Measurements from ENCODE around the gene SLC39A7.

Gene SLC39A7

GRCh38 chr6:33190504-33191107 lies 10.1 kb upstream of the SLC39A7 start:
- no peak for DNase-seq (ENCODE audit: low read depth)

DNA sequence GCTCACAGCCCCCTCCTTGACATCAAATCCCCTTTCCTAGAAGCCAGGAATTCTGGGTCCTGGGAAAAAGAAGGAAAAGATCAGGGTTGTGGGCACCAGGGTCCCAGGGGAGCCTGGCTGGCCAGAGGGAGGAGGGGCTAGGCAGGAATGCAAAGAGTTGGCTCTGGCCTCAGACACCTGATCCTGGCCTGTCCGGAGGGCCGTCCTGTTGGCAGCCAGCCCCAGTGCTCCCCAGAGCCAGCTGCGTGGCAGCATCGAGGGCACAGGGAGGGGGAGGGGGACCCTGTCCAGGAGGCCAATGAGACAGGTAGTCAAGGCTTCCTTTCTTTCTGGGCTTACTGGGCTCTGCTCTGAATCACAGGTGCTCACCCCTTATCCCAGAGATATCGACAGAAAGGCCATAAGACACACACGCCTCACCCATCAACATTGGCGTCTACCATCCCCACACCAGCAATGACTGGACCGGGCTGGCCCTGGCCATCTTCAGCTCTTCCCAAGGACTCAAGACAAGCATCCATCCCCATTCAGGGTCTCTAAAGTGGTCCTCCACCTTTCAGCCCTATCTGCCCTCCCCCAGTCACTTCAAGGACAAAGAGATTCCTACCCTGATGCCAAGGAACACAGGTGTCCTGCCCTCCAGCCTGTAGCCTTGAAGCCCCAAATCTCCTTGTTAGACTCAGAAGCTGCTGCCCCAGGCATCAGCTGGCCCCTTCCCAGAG lies 9.1 kb upstream of the SLC39A7 start:
- DNase-seq (ENCODE audit: low read depth): no peak

DNA sequence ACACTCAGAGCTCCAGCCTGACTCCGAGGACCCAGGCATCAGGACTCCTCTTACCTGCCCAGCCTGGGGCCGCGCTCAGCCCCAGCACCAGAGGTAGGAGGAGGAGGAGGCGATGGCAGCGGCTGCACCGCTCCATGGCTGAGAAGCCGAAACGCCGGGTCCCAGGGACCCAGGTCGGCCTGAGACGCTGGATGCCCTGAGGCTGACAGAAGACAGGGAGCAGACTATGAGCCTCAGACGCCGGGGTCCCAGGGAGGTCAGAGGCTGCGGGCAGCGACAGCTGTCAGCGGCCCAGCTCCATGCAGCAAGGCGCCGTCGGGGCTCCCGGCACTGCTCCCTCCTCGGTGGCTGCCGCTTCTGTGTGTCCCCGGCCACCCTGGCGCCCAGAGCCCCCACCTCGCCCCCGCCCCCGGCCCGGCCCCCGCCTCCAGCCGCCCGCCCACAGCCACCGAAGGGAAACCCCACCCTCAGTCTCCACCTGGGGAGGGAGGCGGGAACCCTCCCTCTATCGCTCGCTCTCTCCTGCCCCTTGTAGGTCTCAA lies 8.5 kb upstream of the SLC39A7 start, which contains the start of gene COL11A2:
TSS of gene COL11A2 (minus strand) at position 363 of the 542 bp plus-strand sequence. CDS start at position 136, 227 bp downstream.
- no peak for DNase-seq (ENCODE audit: low read depth)

GRCh38 chr6:33192671-33193602 lies 7.7 kb upstream of the SLC39A7 start:
- DNase-seq (ENCODE audit: low read depth): no peak

GRCh38 chr6:33193619-33194018 lies 7.0 kb upstream of the SLC39A7 start:
- no peak for DNase-seq (ENCODE audit: low read depth)

DNA sequence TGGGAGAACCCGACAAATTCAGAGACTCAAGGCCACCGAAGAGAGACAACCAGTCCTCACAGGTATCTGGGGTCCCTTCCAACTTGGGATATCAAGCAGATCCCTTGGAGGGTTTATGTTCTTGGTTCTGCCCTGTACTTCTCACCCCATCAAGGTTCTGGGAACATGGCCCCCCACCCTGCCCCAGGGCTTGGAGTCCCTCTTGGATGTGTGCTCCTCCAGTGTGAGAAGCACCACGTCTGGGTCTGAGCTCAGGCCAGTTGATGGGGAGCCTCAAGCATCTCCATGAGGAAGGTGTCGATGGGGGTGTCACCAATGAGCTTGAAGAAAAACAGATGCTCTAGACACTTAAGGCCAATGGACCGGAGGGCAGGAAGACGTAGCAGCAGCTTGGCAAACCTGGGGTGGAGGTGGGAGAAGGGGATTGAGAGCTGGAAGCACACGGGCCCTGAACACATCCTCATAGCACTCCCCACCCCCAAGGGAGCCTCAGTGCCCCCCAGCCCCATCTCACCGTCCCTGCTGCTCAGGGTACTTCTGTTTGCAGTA lies 6.2 kb upstream of the SLC39A7 start:
- DNase-seq (ENCODE audit: low read depth): no peak

DNA sequence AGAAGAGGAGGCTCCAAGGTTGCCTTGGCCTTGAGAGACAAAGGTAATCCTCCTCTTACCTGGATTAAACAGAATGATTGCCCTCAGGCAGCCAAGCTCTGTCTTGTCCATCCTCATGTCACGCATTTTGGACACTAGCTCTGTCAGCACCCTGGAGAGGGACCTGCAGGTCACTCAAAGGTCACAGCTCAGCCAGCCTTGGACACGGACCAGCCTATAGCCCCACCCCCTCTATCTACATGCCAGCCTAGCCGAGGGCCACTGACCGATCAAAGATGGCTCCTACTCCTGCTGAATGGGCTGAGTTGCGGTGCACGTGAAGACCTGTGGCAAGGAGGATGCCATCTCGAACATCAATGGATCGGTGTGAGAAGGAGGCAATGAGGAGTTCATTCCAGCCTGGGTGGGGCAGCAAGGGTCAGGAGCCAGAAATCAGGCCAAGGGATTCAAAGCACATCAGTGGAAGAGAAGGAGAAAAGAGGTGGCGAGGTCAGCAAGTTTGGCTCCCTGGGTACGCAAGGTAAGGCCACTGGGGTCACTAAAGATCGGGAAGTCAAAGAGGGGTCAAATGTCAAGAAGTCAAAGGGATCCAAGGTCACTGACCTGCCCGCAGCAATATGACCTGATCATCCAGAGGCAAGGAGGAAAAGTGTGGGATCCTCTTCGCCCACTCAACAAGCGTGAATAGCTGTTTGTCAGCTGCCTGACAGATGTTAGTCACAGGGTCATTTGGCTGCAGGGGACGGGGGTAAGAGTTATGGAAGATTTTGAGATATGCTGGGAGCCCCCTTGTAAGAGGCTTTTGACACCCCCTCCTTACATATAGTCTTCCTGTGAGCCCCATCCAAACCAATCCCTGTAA lies 5.1 kb upstream of the SLC39A7 start:
- no peak for DNase-seq (ENCODE audit: low read depth)

GRCh38 chr6:33197431-33198048 lies 3.1 kb upstream of the SLC39A7 start:
- DNase-seq (ENCODE audit: low read depth): no peak

DNA sequence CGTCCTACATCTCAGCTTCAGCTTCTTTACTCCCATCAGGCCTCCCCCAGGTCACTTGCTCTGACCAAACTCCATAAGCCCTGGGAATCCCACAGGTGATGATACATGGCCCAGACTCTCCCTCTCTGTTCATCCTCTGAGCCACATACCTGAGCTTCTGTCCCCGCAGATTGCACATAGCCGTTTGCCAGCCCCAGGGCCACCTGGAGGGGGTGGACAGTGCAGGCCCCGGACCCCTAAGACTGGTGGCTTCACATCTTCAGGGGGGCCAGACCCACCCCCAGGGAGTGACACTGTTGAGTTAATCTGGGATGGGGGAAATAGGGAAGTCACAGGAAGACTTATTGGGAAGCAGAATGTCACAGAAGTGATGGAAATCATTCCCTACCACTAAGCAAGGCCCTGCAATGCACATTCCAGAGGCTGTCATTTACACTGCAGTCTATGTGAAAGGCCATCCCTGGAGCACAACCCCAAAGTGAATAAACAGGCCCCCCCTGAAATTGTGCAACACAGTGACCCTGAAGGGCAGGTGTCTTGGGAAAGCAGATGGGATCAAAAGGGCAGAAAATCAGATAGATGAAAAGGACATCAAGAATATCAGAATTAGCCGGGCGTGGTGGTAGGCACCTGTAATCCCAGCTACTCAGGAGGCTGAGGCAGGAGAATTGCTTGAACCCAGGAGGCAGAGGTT lies 2.4 kb upstream of the SLC39A7 start:
- DNase-seq (ENCODE audit: low read depth): no peak

DNA sequence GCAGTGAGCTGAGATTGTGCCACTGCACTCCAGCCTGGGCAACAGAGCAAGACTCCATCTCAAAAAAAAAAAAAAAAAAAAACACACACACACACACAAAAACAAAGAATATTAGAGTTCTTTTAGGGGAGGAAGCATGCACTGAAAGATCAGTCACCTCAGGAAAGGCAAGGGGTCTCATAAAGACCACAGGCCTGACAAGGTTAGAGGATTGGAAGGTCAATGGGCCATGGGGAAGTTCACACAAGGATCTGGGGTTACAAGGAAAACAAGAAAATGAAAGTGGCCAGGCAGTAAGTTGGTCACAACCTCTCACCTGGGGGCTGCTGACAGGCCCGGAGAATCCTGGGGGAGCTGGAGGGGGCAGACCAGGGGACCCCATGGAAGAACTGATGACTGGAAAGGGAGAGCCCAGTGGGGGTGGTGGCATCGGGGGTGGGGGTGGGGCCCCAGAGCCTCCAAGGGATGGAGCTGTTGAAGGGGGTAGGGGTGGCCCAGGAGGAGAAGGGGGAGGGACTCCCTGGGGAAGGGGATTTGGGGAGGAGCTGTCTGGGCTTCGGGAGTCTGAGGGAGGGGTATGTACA lies 1.7 kb upstream of the SLC39A7 start:
- DNase-seq (ENCODE audit: low read depth): no peak

- DNase-seq (ENCODE audit: low read depth): no peak
Observed at GRCh38 chr6:33199687-33200218, 914 bp upstream of the SLC39A7 start.

DNA sequence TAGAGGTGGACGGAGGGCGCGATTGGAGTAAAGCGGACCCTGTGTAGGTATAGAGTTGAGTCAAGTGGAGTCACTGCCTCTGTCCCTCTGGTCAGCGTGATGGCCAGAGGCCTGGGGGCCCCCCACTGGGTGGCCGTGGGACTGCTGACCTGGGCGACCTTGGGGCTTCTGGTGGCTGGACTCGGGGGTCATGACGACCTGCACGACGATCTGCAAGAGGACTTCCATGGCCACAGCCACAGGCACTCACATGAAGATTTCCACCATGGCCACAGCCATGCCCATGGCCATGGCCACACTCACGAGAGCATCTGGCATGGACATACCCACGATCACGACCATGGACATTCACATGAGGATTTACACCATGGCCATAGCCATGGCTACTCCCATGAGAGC lies 479 bp downstream of the SLC39A7 start:
- no peak for DNase-seq (ENCODE audit: low read depth)

GRCh38 chr6:33201935-33202334 lies 1.3 kb downstream of the SLC39A7 start:
- DNase-seq (ENCODE audit: low read depth): no peak

GRCh38 chr6:33202799-33203198 lies 2.1 kb downstream of the SLC39A7 start:
- no peak for DNase-seq (ENCODE audit: low read depth)

DNA sequence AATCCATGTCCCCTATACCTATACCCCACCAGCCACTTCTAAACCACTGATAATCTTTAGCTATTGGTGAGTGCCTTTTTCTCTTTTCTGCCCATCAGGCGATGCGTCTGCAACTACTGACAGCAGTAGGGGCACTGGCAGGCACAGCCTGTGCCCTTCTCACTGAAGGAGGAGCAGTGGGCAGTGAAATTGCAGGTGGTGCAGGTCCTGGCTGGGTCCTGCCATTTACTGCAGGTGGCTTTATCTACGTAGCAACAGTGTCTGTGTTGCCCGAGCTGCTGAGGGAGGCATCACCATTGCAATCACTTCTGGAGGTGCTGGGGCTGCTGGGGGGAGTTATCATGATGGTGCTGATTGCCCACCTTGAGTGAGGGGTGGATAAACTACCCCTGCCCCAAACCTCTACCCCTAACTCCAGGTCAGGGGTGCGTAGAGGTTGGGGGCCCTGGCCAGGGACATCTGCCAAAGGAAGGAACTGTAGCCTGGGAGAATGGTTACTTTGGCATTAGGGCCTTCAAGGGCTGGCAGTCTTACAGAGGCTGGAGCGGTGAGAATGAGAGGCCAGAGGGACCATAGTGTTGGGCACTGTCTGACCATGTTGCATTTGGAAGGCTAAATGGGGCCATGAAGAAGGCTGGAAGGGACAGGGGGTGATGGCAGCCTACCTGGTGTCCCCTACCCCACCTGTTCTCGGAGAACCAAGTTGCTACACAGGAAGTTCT lies 2.9 kb downstream of the SLC39A7 start:
- no peak for DNase-seq (ENCODE audit: low read depth)

GRCh38 chr6:33204165-33204414 lies 3.4 kb downstream of the SLC39A7 start:
- no peak for DNase-seq (ENCODE audit: low read depth)

- DNase-seq (ENCODE audit: low read depth): no peak
Observed at GRCh38 chr6:33204415-33205190, 3.9 kb downstream of the SLC39A7 start, which contains the start of gene HSD17B8. HSD17B8 (plus strand) TSS chr6:33204655; CDS start chr6:33204669, 14 bp downstream.

Measured in HS-27A (cell line).